ENCODE measurements around the gene TBC1D22B. TPM values are rescaled to one million over a fixed set of nuclear protein-coding genes. Genes with fewer than 3 reads are reported as not detected.

The TBC1D22B gene
- total and polyA plus RNA-seq, 2 experiments from 2014 or later, result 9.1 to 19.9 TPM

GRCh38 chr6:37265001-37265400, 7.4 kb downstream of the TBC1D22B start:
- no peak for DNase-seq (ENCODE audit: low spot score)
- Histone ChIP-seq H3K4me3 (peak overlapping the region; percentile 31; the same call in 1 of the 2 replicates), H3K9me2 (ENCODE audit: insufficient read depth) (no peaks in the 10 kb centered on the region), H3K4me1 (ENCODE audit: insufficient read depth) (peaks cover 33% of the 10 kb centered on the region), H3K36me3 (ENCODE audit: insufficient read depth) (peaks cover 7% of the 10 kb centered on the region; the same call in 1 of the 2 replicates), H2AFZ (no peak overlapping the region), H3K79me2 (replicated peaks; ENCODE audit: insufficient read depth) (peaks cover 60% of the 10 kb centered on the region), H3F3A (replicated peaks; ENCODE audit: low read depth) (0 out of 2 replicates have a peak, but pooled peaks cover 3% of the 10 kb centered on the region), H3K27me3 (ENCODE audit: insufficient read depth) (no peaks in the 10 kb centered on the region), H4K20me1 (replicated peaks; ENCODE audit: insufficient read depth) (no peaks in the 10 kb centered on the region), H3K4me2 (peak overlapping the region; percentile 60), H3K27ac (ENCODE audit: low read depth) (peak overlapping the region; percentile 39)
- Mint-ChIP-seq H3K4me3 (no peak overlapping the region), H3K27ac (peak overlapping the region; percentile 69), H3K36me3 (ENCODE audit: low read depth) (peaks cover 9% of the 10 kb centered on the region; the same call in 2 of the 3 replicates), H3K27me3 (ENCODE audit: insufficient read depth, low read depth, poor library complexity) (peaks cover 2% of the 10 kb centered on the region), H3K4me1 (peaks cover 58% of the 10 kb centered on the region), H3K9me3 (no peaks in the 10 kb centered on the region)
- TF ChIP-seq JUNB (IDR thresholded peaks at IDR 0.05; ENCODE audit: unreplicated experiment) (no peak), ZNF462 (CRISPR knock-in tag; IDR thresholded peaks at IDR 0.05) (no peak), CTCF (conservative IDR thresholded peaks at IDR 0.05; ENCODE audit: low read depth in 2 of 2) (no peak), ZNF331 (CRISPR knock-in tag; IDR thresholded peaks at IDR 0.05; ENCODE audit: low read depth) (no peak), EZH2 (IDR thresholded peaks at IDR 0.05; ENCODE audit: low read depth, unreplicated experiment) (no peak)
- no peak for ATAC-seq
